BJ (cell line): ENCODE data around the gene EPB41L1. TPM values are rescaled to one million over a fixed set of nuclear protein-coding genes. Genes with fewer than 3 reads are reported as not detected.
A peak's percentile ranks its signal among the peaks of the same experiment; 100 is the strongest.

Experiments
- CTCF ChIA-PET: fragments of 350-600 bp; formaldehyde crosslinking; extraction: SDS; loops from one replicate; lab custom pipeline; 2021; ENCODE audit warnings: antibody characterized with exemption, inconsistent platforms; lab: Yijun Ruan, JAX
- POLR2A ChIA-PET: fragments of 300-600 bp; sonication (Branson Sonifier 250); formaldehyde crosslinking; extraction: SDS; loops from one replicate; lab custom pipeline; 2021; ENCODE audit warnings: antibody characterized with exemption; lab: Charles Lee
- DNase-seq: peaks from one replicate; pipeline ENCODE4 v3.0.0-alpha.2; 2011; ENCODE audit warnings: low read depth
- H3K27me3 ChIP-seq: 2 replicates; pipeline ENCODE4 v1.6.0; 2011; ENCODE audit warnings: low read length; ENCODE audit not compliant: control insufficient read depth, insufficient read depth
- H3K36me3 ChIP-seq: 2 replicates; pipeline ENCODE4 v1.5.1; 2011; ENCODE audit warnings: low read length; ENCODE audit not compliant: control insufficient read depth, insufficient read depth
- H3K4me3 ChIP-seq: 2 replicates; pipeline ENCODE4 v1.5.1; 2011; ENCODE audit warnings: low read depth, mild to moderate bottlenecking, control low read depth, low read length
- polyA plus RNA-seq: library from polyadenylated mRNA; depleted of rRNA; stranded (reverse); fragments of >200 nt; gene quantifications from 2 replicates; pipeline ENCODE4 v1.2.3, GENCODE V29; 2011
- TF ChIP-seq, protein P1 (sequence below): IDR thresholded peaks from 2 replicates; pipeline ENCODE4 v1.5.1; 2011; ENCODE audit warnings: low read depth, mild to moderate bottlenecking, control low read depth, inconsistent platforms, low read length, moderate library complexity; ENCODE audit not compliant: insufficient read depth

The EPB41L1 gene
- polyA plus RNA-seq, 1 experiment = 20.2 TPM

DNA sequence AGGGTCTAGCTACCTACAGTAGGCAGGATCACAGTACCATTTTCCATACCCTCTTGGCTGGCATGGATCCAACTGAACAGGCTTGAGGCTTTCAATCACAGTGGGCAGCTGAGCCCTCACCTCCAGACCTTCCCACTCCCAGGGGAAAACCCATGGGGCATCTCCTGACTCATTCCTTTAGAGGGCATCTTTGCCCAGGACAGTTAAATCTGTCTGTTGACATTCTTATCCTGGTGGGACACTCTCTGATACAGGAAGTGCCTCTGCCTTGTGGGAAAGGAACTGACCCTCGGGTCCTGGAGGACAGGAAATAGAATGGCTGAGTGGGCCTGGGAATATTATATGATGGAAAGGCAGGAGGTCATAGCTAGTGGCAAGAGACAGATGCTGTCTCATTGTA is 10.2 kb upstream of the EPB41L1 start:
- POLR2A ChIA-PET = no interaction called here
- CTCF ChIA-PET = interaction anchor here (3.0 to 15.9 kb wide), 2 partner anchors 12 to 154 kb away, joined by 18 to 498 read pairs; no protein-coding TSS in a partner anchor
- Histone ChIP-seq H3K36me3 (no peaks in the 10 kb centered on the region), H3K27me3 (peaks cover 5% of the 10 kb centered on the region), H3K4me3 (no peak overlapping the region)
- DNase-seq = no peak
- TF ChIP-seq, protein P1, sequence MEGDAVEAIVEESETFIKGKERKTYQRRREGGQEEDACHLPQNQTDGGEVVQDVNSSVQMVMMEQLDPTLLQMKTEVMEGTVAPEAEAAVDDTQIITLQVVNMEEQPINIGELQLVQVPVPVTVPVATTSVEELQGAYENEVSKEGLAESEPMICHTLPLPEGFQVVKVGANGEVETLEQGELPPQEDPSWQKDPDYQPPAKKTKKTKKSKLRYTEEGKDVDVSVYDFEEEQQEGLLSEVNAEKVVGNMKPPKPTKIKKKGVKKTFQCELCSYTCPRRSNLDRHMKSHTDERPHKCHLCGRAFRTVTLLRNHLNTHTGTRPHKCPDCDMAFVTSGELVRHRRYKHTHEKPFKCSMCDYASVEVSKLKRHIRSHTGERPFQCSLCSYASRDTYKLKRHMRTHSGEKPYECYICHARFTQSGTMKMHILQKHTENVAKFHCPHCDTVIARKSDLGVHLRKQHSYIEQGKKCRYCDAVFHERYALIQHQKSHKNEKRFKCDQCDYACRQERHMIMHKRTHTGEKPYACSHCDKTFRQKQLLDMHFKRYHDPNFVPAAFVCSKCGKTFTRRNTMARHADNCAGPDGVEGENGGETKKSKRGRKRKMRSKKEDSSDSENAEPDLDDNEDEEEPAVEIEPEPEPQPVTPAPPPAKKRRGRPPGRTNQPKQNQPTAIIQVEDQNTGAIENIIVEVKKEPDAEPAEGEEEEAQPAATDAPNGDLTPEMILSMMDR = no peak

DNA sequence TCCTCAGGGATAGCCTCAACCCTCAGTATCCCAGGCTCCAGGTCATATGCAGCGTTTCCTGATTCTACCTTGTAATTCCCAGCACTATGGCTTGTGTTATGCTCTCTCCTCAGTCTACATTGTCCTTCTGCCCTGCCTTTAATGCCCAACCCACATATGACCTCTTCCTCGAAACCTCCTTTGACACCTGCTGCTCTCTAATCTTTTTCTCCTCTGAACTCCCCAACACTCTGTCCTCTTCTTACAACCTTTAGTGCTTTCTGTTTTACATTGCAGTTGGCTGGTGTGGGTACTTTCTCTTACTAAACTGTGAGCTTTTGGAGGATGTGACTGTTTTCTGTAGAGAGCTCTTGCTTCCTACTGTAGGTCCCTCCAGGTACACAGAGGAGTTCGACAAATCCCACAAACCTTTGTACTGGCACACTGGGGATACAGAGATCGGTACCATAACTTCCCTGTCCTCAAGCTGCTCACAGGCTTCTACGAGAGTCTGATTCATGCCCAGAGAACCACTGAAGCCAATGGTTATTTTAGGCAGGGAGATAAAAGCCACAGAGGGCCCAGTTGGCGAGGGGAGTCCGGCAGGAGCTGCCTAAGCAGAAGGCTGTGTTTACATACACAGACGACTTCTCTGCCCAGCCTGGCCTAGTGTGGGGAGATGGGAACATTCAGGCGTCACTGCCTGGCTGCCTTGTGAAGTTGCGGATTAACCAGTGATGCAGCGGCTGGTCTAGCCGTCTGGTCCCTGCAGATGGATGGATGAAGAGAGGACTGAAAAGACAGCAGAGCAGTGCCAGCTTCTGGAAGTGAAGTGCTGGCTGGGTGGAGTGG is 8.4 kb upstream of the EPB41L1 start:
- Histone ChIP-seq H3K36me3 (no peaks in the 10 kb centered on the region), H3K27me3 (peaks cover 5% of the 10 kb centered on the region), H3K4me3 (no peak overlapping the region)
- ChIA-PET CTCF (interaction anchor here (0.8 to 15.9 kb wide), 5 partner anchors 8 to 294 kb away, joined by 3 to 498 read pairs (median 4); no protein-coding TSS in a partner anchor), POLR2A (no interaction called here)
- DNase-seq = no peak
- TF ChIP-seq, protein P1 = no peak

DNA sequence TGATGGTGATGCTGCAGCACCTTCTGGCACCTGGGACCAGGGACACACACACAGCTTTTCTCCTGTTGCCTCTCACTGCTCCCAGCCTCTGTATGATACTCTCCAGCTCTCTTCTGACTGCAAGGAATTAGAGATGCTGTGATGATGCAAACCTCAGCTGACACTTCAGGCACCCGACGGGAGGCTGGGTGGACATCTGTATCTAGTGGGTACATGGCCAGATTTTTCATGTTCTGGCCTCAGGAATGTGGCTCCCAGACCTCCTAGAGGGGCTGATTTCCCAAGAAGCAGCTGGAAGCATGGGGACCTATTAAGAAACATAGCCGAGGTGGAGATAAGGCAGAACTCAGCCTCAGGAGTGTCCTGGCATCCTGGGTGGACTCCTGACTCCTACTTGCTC is 6.8 kb upstream of the EPB41L1 start:
- no peak overlapping the region for H3K4me3 ChIP-seq
- TF ChIP-seq, protein P1 = no peak
- ChIA-PET POLR2A (no interaction called here), CTCF (interaction anchor here (1.0 to 15.9 kb wide), 6 partner anchors 9 to 193 kb away, joined by 3 to 498 read pairs (median 6); partner anchors contain the start of gene SCAND1)
- peaks cover 5% of the 10 kb centered on the region for H3K27me3 ChIP-seq
- DNase-seq = peak; percentile 52
- no peaks in the 10 kb centered on the region for H3K36me3 ChIP-seq

DNA sequence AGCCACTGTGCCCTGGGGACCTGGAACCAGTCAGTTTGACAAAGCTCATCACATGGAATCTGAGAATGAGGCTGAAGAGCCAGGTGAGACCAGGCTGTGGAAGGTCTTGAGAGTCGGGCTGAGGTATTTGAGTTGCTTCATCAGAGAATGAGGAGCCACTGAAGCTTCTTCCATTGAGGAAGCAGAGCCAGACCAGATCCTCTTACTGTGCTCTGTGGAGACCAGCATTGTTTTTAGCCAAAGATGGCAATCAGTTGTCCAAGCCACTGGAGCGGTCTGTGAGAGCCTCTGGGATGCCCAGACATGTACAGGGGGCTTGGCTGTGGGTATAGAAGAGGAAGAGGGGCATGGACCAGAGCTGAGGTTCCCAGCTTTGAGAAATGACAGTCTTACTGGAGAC is 6.1 kb upstream of the EPB41L1 start:
- peaks cover 5% of the 10 kb centered on the region for H3K27me3 ChIP-seq
- no peak for DNase-seq
- TF ChIP-seq, protein P1 = no peak
- no peaks in the 10 kb centered on the region for H3K36me3 ChIP-seq
- ChIA-PET CTCF (interaction anchor here (1.0 to 15.9 kb wide), 5 partner anchors 8 to 194 kb away, joined by 3 to 498 read pairs (median 8); partner anchors contain the start of gene SCAND1), POLR2A (no interaction called here)
- no peak overlapping the region for H3K4me3 ChIP-seq

DNA sequence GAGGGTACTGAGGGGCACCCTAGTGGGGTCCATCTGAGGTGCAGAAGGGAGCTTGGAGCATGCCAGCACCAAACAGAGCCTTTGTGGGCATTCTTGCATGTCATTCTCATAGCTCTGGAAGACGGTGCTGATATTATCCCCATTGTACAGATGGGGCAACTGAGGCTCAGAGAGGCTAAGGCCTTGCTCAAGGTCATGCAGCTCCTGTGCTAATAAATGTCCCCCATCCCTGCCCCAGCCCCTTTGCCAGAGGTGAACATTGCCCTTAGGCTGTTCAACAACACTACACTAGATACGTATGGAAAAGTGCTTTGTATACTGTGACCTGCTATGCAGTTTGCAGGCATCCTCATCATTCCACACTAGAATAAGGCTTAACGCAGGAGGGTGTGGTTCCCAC is 5.5 kb upstream of the EPB41L1 start:
- H3K27me3 ChIP-seq = peaks cover 5% of the 10 kb centered on the region
- no peak for DNase-seq
- H3K36me3 ChIP-seq = no peaks in the 10 kb centered on the region
- CTCF ChIA-PET = interaction anchor here (2.1 to 15.9 kb wide), 3 partner anchors 10 to 195 kb away, joined by 8 to 498 read pairs (median 18); partner anchors contain the start of gene SCAND1
- no peak overlapping the region for H3K4me3 ChIP-seq
- TF ChIP-seq, protein P1 = no peak
- POLR2A ChIA-PET = no interaction called here
